ENCODE results near the gene PTPRJ. TPM values are rescaled to one million over a fixed set of nuclear protein-coding genes. Genes with fewer than 3 reads are reported as not detected.
A peak's percentile ranks its signal among the peaks of the same experiment; 100 is the strongest.

The PTPRJ gene
- total and polyA plus RNA-seq, 9 of the 15 experiments (the other 6 are each of a cell fraction or from before 2014, with no cell fraction given): 0.56 to 10.7 (median 4.8) TPM

DNA sequence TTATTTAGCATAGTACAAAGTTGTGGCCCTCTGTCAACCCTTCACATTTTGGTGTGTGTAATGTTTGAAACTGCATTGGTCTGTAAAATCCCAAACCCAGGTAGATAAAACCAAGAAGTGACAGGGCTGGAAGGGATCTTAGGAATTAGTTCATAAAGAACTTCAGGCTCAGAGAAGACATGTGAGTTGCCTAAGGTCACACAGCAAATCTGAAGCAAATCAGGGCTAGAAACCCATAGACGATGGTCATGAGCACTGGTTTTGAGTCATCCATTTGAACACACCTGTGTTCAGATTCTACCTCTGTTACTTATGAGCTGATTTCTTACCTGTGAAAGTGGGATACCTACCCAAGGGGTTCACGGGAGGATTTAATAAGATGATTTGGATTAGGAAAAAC lies 107.1 kb downstream of the PTPRJ start (continued):
- TF ChIP-seq ATF6 (CRISPR knock-in tag; IDR thresholded peaks at IDR 0.05): no peak
- 0 out of 2 replicates have a peak, but pooled peaks have one; percentile 50 for TF ChIP-seq ADNP (tag; IDR thresholded peaks at IDR 0.05)
- TF ChIP-seq ZNF589 (CRISPR knock-in tag; IDR thresholded peaks at IDR 0.05; ENCODE audit: low read depth): no peak
- TF ChIP-seq, protein P1, sequence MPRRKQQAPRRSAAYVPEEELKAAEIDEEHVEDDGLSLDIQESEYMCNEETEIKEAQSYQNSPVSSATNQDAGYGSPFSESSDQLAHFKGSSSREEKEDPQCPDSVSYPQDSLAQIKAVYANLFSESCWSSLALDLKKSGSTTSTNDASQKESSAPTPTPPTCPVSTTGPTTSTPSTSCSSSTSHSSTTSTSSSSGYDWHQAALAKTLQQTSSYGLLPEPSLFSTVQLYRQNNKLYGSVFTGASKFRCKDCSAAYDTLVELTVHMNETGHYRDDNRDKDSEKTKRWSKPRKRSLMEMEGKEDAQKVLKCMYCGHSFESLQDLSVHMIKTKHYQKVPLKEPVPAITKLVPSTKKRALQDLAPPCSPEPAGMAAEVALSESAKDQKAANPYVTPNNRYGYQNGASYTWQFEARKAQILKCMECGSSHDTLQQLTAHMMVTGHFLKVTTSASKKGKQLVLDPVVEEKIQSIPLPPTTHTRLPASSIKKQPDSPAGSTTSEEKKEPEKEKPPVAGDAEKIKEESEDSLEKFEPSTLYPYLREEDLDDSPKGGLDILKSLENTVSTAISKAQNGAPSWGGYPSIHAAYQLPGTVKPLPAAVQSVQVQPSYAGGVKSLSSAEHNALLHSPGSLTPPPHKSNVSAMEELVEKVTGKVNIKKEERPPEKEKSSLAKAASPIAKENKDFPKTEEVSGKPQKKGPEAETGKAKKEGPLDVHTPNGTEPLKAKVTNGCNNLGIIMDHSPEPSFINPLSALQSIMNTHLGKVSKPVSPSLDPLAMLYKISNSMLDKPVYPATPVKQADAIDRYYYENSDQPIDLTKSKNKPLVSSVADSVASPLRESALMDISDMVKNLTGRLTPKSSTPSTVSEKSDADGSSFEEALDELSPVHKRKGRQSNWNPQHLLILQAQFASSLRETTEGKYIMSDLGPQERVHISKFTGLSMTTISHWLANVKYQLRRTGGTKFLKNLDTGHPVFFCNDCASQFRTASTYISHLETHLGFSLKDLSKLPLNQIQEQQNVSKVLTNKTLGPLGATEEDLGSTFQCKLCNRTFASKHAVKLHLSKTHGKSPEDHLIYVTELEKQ (CRISPR knock-in tag; IDR thresholded peaks at IDR 0.05): no peak
- TF ChIP-seq RB1 (IDR thresholded peaks at IDR 0.05; ENCODE audit: low read depth): no peak
- TF ChIP-seq CREB1 (IDR thresholded peaks at IDR 0.05): no peak
- TF ChIP-seq CREB1 (CRISPR knock-in tag; IDR thresholded peaks at IDR 0.05): no peak
- TF ChIP-seq, protein P2, sequence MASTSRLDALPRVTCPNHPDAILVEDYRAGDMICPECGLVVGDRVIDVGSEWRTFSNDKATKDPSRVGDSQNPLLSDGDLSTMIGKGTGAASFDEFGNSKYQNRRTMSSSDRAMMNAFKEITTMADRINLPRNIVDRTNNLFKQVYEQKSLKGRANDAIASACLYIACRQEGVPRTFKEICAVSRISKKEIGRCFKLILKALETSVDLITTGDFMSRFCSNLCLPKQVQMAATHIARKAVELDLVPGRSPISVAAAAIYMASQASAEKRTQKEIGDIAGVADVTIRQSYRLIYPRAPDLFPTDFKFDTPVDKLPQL (IDR thresholded peaks at IDR 0.05; ENCODE audit: extremely low read depth, insufficient read length): no peak
- TF ChIP-seq TBL1XR1 (IDR thresholded peaks at IDR 0.05; ENCODE audit: low read length in 2 of 2): no peak
- TF ChIP-seq MAFG (tag; conservative IDR thresholded peaks at IDR 0.05): no peak

Data from K562 (cell line).